Activated CD8-positive, alpha-beta memory T cell treated with anti-CD3 and anti-CD28 coated beads, Interleukin-2, amount 10 ng/mL, durations not matched to agents 7 days and 5 days (primary cell): ENCODE measurements around the gene KRT3. TPM values are rescaled to one million over a fixed set of nuclear protein-coding genes. Genes with fewer than 3 reads are reported as not detected.
"Not testable (repeated sequence)": the region's sequence is repeated elsewhere in the genome, so short reads cannot be mapped to it uniquely, and the experiment has no call there.

Experiments used
- ATAC-seq: fragments of 150-1000 bp; cut with Tn5 transposase; one replicate; pipeline ENCODE4 v1.10.0; 2021; ENCODE audit warnings: moderate library complexity
- CTCF ChIA-PET: fragments of 350-600 bp; sonication (Branson Sonifier 250); formaldehyde crosslinking; loops from one replicate; lab custom pipeline; 2021; ENCODE audit warnings: antibody characterized with exemption; lab: Charles Lee
- DNase-seq: peaks from one replicate; pipeline ENCODE4 v3.0.0-alpha.2; 2020
- H3K27ac Mint-ChIP-seq: one replicate; pipeline ENCODE4 v1.8.0; 2021; ENCODE audit warnings: mild to moderate bottlenecking, mixed read lengths
- H3K27me3 Mint-ChIP-seq: one replicate; pipeline ENCODE4 v1.8.0; 2021; ENCODE audit warnings: mixed read lengths
- H3K36me3 Mint-ChIP-seq: one replicate; pipeline ENCODE4 v1.8.0; 2021; ENCODE audit warnings: mild to moderate bottlenecking, mixed read lengths
- H3K4me1 Mint-ChIP-seq: one replicate; pipeline ENCODE4 v1.8.0; 2021; ENCODE audit warnings: mixed read lengths
- H3K4me3 Mint-ChIP-seq: one replicate; pipeline ENCODE4 v1.8.0; 2021; ENCODE audit warnings: mild to moderate bottlenecking, moderate library complexity, mixed read lengths
- H3K9me3 Mint-ChIP-seq: one replicate; pipeline ENCODE4 v1.8.0; 2022; ENCODE audit warnings: low read depth, mixed read lengths
- total RNA-seq, 2 experiments: library from RNA; stranded (reverse); gene quantifications; one replicate each; pipeline ENCODE4 v1.2.3, GENCODE V29; 2021

The KRT3 gene
- total RNA-seq, 2 experiments from 2014 or later = not detected

GRCh38 chr12:52796839-52797528, 1.1 kb upstream of the KRT3 start:
- no peak overlapping the region for H3K27ac Mint-ChIP-seq
- H3K9me3 Mint-ChIP-seq = no peaks in the 10 kb centered on the region
- DNase-seq = no peak
- no peak for ATAC-seq
- CTCF ChIA-PET = no interaction called here
- no peaks in the 10 kb centered on the region for H3K36me3 Mint-ChIP-seq
- H3K4me1 Mint-ChIP-seq = peaks cover 7% of the 10 kb centered on the region
- H3K4me3 Mint-ChIP-seq = no peak overlapping the region
- H3K27me3 Mint-ChIP-seq = peaks cover 8% of the 10 kb centered on the region

- no peak for DNase-seq
- ATAC-seq = no peak
- Mint-ChIP-seq H3K36me3 (no peaks in the 10 kb centered on the region), H3K27ac (no peak overlapping the region), H3K4me3 (no peak overlapping the region), H3K27me3 (peaks cover 12% of the 10 kb centered on the region), H3K4me1 (peaks cover 7% of the 10 kb centered on the region), H3K9me3 (no peaks in the 10 kb centered on the region)
- CTCF ChIA-PET = no interaction called here
Observed at GRCh38 chr12:52796429-52796794, 495 bp upstream of the KRT3 start.

GRCh38 chr12:52795332-52795674, 614 bp downstream of the KRT3 start:
- ATAC-seq, H3K9me3 Mint-ChIP-seq, H3K4me3 Mint-ChIP-seq, CTCF ChIA-PET, DNase-seq, H3K36me3 Mint-ChIP-seq, H3K4me1 Mint-ChIP-seq, H3K27ac Mint-ChIP-seq: not testable (repeated sequence)
- peaks cover 18% of the 10 kb centered on the region for H3K27me3 Mint-ChIP-seq

- Mint-ChIP-seq H3K36me3 (no peaks in the 10 kb centered on the region), H3K4me3 (no peak overlapping the region), H3K27me3 (peaks cover 23% of the 10 kb centered on the region), H3K9me3 (no peaks in the 10 kb centered on the region), H3K27ac (no peak overlapping the region), H3K4me1 (peaks cover 7% of the 10 kb centered on the region)
- ATAC-seq = no peak
- CTCF ChIA-PET = no interaction called here
- no peak for DNase-seq
Observed at GRCh38 chr12:52794479-52795331, 1.2 kb downstream of the KRT3 start.

GRCh38 chr12:52792185-52793029, 3.5 kb downstream of the KRT3 start:
- CTCF ChIA-PET = no interaction called here
- H3K4me1 Mint-ChIP-seq = peaks cover 7% of the 10 kb centered on the region
- peaks cover 37% of the 10 kb centered on the region for H3K27me3 Mint-ChIP-seq
- no peak overlapping the region for H3K27ac Mint-ChIP-seq
- DNase-seq (no peak), ATAC-seq (no peak)
- no peaks in the 10 kb centered on the region for H3K36me3 Mint-ChIP-seq
- H3K9me3 Mint-ChIP-seq = no peaks in the 10 kb centered on the region
- H3K4me3 Mint-ChIP-seq = no peak overlapping the region

- Mint-ChIP-seq H3K9me3 (no peaks in the 10 kb centered on the region), H3K4me3 (no peak overlapping the region), H3K4me1 (peaks cover 7% of the 10 kb centered on the region), H3K36me3 (no peaks in the 10 kb centered on the region), H3K27me3 (peaks cover 37% of the 10 kb centered on the region), H3K27ac (no peak overlapping the region)
- no peak for DNase-seq
- CTCF ChIA-PET = interaction anchor here (0.5 kb wide), 1 partner anchor 144 kb away, joined by 4 read pairs; no protein-coding TSS in a partner anchor
- ATAC-seq = no peak
Observed at GRCh38 chr12:52791271-52792184, 4.4 kb downstream of the KRT3 start.

GRCh38 chr12:52790427-52791270, 5.3 kb downstream of the KRT3 start:
- Mint-ChIP-seq H3K27me3 (peaks cover 39% of the 10 kb centered on the region), H3K4me3 (no peak overlapping the region), H3K9me3 (no peaks in the 10 kb centered on the region), H3K36me3 (no peaks in the 10 kb centered on the region), H3K4me1 (peaks cover 7% of the 10 kb centered on the region), H3K27ac (no peak overlapping the region)
- ATAC-seq = no peak
- DNase-seq = no peak
- CTCF ChIA-PET = interaction anchor here (0.5 kb wide), 1 partner anchor 145 kb away, joined by 4 read pairs; no protein-coding TSS in a partner anchor

- Mint-ChIP-seq H3K9me3 (no peaks in the 10 kb centered on the region), H3K36me3 (no peaks in the 10 kb centered on the region), H3K4me1 (peaks cover 7% of the 10 kb centered on the region), H3K27ac (no peak overlapping the region), H3K4me3 (no peak overlapping the region), H3K27me3 (peaks cover 48% of the 10 kb centered on the region)
- CTCF ChIA-PET = no interaction called here
- ATAC-seq = no peak
- DNase-seq = no peak
Observed at GRCh38 chr12:52789637-52790426, 6.1 kb downstream of the KRT3 start.

GRCh38 chr12:52788876-52789636, 6.9 kb downstream of the KRT3 start:
- Mint-ChIP-seq H3K4me1 (peaks cover under 1% of the 10 kb centered on the region), H3K27me3 (peaks cover 49% of the 10 kb centered on the region), H3K4me3 (no peak overlapping the region), H3K36me3 (no peaks in the 10 kb centered on the region), H3K9me3 (no peaks in the 10 kb centered on the region), H3K27ac (no peak overlapping the region)
- no peak for ATAC-seq
- no peak for DNase-seq
- CTCF ChIA-PET = no interaction called here

- H3K27ac Mint-ChIP-seq = no peak overlapping the region
- ATAC-seq = no peak
- no peak overlapping the region for H3K4me3 Mint-ChIP-seq
- H3K9me3 Mint-ChIP-seq = no peaks in the 10 kb centered on the region
- H3K36me3 Mint-ChIP-seq = no peaks in the 10 kb centered on the region
- peaks cover 50% of the 10 kb centered on the region for H3K27me3 Mint-ChIP-seq
- CTCF ChIA-PET = interaction anchor here (1.2 kb wide), 1 partner anchor 35 kb away, joined by 3 read pairs; no protein-coding TSS in a partner anchor
- DNase-seq = no peak
- H3K4me1 Mint-ChIP-seq = no peaks in the 10 kb centered on the region
Observed at GRCh38 chr12:52788192-52788875, 7.6 kb downstream of the KRT3 start.
